Lung (tissue), 12 donors: Measurements from ENCODE around the gene ZFP1. TPM values are rescaled to one million over a fixed set of nuclear protein-coding genes. Genes with fewer than 3 reads are reported as not detected.

ENCODE experiments used
- ATAC-seq: fragments of 200-7000 bp; cut with Tn5 transposase; one replicate; pipeline ENCODE4 v1.9.1; 2020; ENCODE audit warnings: moderate number of reproducible peaks; ENCODE audit not compliant: insufficient read depth, low FRiP score
- DNase-seq, 3 donors: peaks; one replicate each; pipeline ENCODE4 v3.0.0-alpha.2; 2013 to 2017
- H3K27ac ChIP-seq, 2 donors: one replicate each; pipeline ENCODE4 v1.5.1; 2013; ENCODE audit warnings: mild to moderate bottlenecking in 2 of 2, moderate library complexity in 2 of 2, control low read depth in 1 of 2, inconsistent platforms in 1 of 2, low read depth in 1 of 2, low read length in 1 of 2
- H3K27me3 ChIP-seq, 3 donors: one replicate each; pipeline ENCODE4 v1.5.1; 2013; ENCODE audit warnings: low read length in 2 of 3; ENCODE audit not compliant: control insufficient read depth in 3 of 3, insufficient read depth in 3 of 3
- H3K36me3 ChIP-seq, 4 donors: one replicate each; pipeline ENCODE4 v1.5.1; 2013; ENCODE audit warnings: low read length in 4 of 4, mild to moderate bottlenecking in 1 of 4, moderate library complexity in 1 of 4; ENCODE audit not compliant: control insufficient read depth in 4 of 4, insufficient read depth in 4 of 4
- H3K4me1 ChIP-seq, 5 donors: one replicate each; pipeline ENCODE4 v1.5.1; 2013; ENCODE audit warnings: low read length in 5 of 5, mild to moderate bottlenecking in 2 of 5, moderate library complexity in 1 of 5; ENCODE audit not compliant: control insufficient read depth in 5 of 5, insufficient read depth in 5 of 5
- H3K4me3 ChIP-seq: one replicate; pipeline ENCODE4 v1.5.1; 2013; ENCODE audit warnings: mild to moderate bottlenecking, control low read depth, moderate library complexity
- H3K9ac ChIP-seq, 2 donors: one replicate each; pipeline ENCODE4 v1.5.1; 2013; ENCODE audit warnings: low read length in 2 of 2, control low read depth in 1 of 2; ENCODE audit not compliant: insufficient read depth in 1 of 2
- H3K9me3 ChIP-seq, 4 donors: one replicate each; pipeline ENCODE4 v1.5.1; 2013; ENCODE audit warnings: low read length in 3 of 4, mild to moderate bottlenecking in 1 of 4, moderate library complexity in 1 of 4; ENCODE audit not compliant: control insufficient read depth in 4 of 4, insufficient read depth in 3 of 4
- WGBS, 2 donors: extraction: QIAGEN DNeasy Blood & Tissue Kit; methylation state at CpG; one replicate each; pipeline ENCODE4 v1.1.7; 2013; 5-methylcytosine and 5-hydroxymethylcytosine counted together
- polyA plus RNA-seq, 2 donors: library from polyadenylated mRNA; stranded (reverse); fragments of 200-250 nt; gene quantifications; one replicate each; pipeline ENCODE4 v1.2.1, GENCODE V29; 2013
- total RNA-seq, 2 donors: library from RNA; depleted of rRNA in 1 of 2; stranded (reverse); fragments of >200 nt in 1 of 2; gene quantifications; one replicate each; pipeline ENCODE4 v1.2.1, GENCODE V29; 2014 to 2021
- TF ChIP-seq, protein P1 (sequence below): IDR thresholded peaks from 2 replicates; pipeline ENCODE4 v1.5.1; 2012; ENCODE audit warnings: mild to moderate bottlenecking; ENCODE audit errors: control extremely low read depth, extremely low read depth
- donor health status: control.
- donor health status: control.
- donor health status: Bipolar disorder and iron deficiency.
- donor health status: healthy.
- donor health status: DM: yes; HTN: yes; CAD: no.

The ZFP1 gene
- total and polyA plus RNA-seq, 4 donors: 3.3 to 18.4 (median 6.1) TPM

DNA sequence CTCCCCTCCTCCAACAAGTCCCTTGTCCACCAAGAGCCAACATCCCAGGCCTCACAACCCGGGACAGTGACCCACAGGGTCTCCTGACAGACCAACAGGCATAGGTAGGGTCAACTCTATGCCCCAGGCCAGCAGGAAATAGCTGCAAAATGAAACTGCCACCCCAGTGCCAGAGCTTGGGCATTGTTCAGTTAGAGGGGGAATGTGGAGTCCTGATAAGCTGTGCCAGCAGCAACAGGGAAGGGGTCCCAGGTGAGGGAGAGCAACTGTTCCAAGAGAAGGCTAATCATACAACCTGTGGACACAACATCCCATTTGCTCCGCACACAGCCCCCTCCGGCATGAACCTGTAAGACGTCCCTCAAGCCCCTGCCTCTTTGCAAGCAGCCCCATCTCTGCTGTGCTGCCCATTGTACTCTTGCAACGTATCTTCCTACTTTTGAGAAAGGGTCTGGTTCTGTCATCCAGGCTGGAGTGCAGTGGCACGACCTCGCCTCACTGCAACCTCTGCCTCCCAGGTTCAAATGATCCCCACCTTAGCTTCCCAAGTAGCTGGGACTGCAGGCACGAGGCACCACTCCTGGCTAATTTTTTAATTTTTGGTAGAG, 41.4 kb downstream of the ZFP1 start:
- 83 to 86% methylated on average over 8 of the region's 8 CpGs for WGBS, 2 donors
- no peak for DNase-seq

DNA sequence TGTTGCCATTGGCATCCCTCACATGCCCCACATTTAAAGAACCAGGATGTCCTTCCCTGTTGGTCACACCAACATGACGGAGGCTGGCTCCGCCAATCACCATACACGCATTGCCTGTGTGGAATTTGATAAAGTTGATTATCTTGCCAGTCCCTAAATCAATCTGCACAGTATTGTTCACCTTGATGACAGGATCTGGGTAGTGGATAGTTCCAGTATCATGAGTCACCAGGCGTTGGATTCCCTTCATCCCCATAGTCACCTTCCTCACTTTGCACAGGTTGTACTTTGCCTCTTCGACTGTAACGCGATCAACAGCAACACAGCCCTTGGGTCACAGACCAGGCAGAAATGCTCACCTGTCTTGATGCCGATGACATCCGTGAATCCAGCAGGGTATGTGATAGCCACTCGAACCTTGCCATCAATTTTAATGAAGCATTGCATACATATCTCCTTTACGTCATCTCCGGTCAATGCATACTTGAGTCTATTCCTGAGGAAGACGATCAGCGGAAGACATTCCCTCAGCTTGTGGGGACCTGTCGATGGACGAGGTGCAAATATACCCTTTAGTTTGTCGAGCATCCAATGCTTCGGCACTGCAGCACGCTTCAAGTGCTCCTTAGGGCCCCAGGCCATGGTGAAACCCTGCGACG, 44.4 kb downstream of the ZFP1 start:
- H3K9ac ChIP-seq: no peak overlapping the region
- no peak overlapping the region for H3K4me3 ChIP-seq
- no peak for ATAC-seq
- peaks cover 0 to 1% (median 0%) of the 10 kb centered on the region in 3 donors for H3K27me3 ChIP-seq
- no peak overlapping the region for H3K27ac ChIP-seq
- WGBS, 2 donors: 90 to 92% methylated on average over 21 of the region's 21 CpGs
- DNase-seq: no peak
- no peaks in the 10 kb centered on the region for H3K36me3 ChIP-seq
- H3K9me3 ChIP-seq: no peaks in the 10 kb centered on the region
- no peaks in the 10 kb centered on the region for H3K4me1 ChIP-seq
- TF ChIP-seq, protein P1, sequence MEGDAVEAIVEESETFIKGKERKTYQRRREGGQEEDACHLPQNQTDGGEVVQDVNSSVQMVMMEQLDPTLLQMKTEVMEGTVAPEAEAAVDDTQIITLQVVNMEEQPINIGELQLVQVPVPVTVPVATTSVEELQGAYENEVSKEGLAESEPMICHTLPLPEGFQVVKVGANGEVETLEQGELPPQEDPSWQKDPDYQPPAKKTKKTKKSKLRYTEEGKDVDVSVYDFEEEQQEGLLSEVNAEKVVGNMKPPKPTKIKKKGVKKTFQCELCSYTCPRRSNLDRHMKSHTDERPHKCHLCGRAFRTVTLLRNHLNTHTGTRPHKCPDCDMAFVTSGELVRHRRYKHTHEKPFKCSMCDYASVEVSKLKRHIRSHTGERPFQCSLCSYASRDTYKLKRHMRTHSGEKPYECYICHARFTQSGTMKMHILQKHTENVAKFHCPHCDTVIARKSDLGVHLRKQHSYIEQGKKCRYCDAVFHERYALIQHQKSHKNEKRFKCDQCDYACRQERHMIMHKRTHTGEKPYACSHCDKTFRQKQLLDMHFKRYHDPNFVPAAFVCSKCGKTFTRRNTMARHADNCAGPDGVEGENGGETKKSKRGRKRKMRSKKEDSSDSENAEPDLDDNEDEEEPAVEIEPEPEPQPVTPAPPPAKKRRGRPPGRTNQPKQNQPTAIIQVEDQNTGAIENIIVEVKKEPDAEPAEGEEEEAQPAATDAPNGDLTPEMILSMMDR: no peak

More for the DNA sequence above, 41.4 kb downstream of the ZFP1 start:
- Histone ChIP-seq H3K9me3 (no peaks in the 10 kb centered on the region), H3K4me3 (no peak overlapping the region), H3K9ac (no peak overlapping the region), H3K27me3 (no peaks in the 10 kb centered on the region), H3K27ac (no peak overlapping the region), H3K4me1 (no peaks in the 10 kb centered on the region), H3K36me3 (no peaks in the 10 kb centered on the region)
- TF ChIP-seq, protein P1: no peak
- no peak for ATAC-seq

DNA sequence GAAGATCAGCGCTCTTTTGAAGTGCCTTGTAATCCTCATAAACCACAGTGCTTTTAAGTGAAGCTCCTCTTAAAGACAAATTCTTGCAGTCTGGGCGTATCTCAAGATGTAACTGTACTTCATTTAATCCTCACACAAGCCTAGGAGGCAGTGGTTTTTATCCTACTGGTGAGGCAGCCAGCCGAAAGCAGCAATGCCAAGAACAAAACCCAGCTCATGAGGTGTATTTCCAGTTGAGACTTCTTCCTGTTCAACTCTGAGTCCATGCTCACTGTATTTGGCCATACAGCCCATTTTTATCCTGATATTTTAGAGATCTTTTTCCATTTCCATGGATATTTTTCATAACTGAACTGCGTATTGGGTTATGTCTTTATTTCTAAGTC, 44.9 kb downstream of the ZFP1 start:
- Histone ChIP-seq H3K9me3 (no peaks in the 10 kb centered on the region), H3K27me3 (peaks cover 0 to 4% (median 0%) of the 10 kb centered on the region in 3 donors), H3K36me3 (no peaks in the 10 kb centered on the region), H3K4me3 (no peak overlapping the region), H3K4me1 (peaks cover 0 to 4% (median 0%) of the 10 kb centered on the region in 5 donors), H3K9ac (no peak overlapping the region), H3K27ac (no peak overlapping the region)
- TF ChIP-seq, protein P1: no peak
- DNase-seq (no peak), ATAC-seq (no peak)
- 89 to 97% methylated on average over 4 of the region's 4 CpGs for WGBS, 2 donors
